ACHN (cell line): ENCODE data around the gene CALML5.

Experiments used
- DNase-seq: peaks from one replicate; pipeline ENCODE4 v3.0.0-alpha.2; 2015
- in situ Hi-C: cut with HindIII; loops from 2 replicates; pipeline ENCODE4 v1.10.0; 2017; ENCODE audit warnings: low sequenced_read_pairs, low pct_ligation_motif_present, low pct_unique_long_range_greater_than_20kb

The CALML5 gene

GRCh38 chr10:5499493-5500140 is at the start of gene CALML5:
CALML5 (minus strand) TSS chr10:5499570; CDS start chr10:5499438, 132 bp downstream.
- no peak for DNase-seq
- in situ Hi-C loops = no loop called here

- no peak for DNase-seq
- in situ Hi-C loops = no loop called here
These were observed 48.7 kb upstream of the CALML5 start for GRCh38 chr10:5547931-5548660.

- DNase-seq = peak; percentile 22
- in situ Hi-C loops = no loop called here
These were observed 48.2 kb upstream of the CALML5 start for GRCh38 chr10:5547681-5547930.

GRCh38 chr10:5546891-5547680 is 47.7 kb upstream of the CALML5 start:
- in situ Hi-C loops = no loop called here
- peak; percentile 44 for DNase-seq

- in situ Hi-C loops = no loop called here
- peak; percentile 54 for DNase-seq
These were observed 46.7 kb upstream of the CALML5 start for GRCh38 chr10:5545778-5546710.

GRCh38 chr10:5545426-5545777 is 46.0 kb upstream of the CALML5 start:
- no peak for DNase-seq
- in situ Hi-C loops = no loop called here

- DNase-seq = no peak
- in situ Hi-C loops = no loop called here
These were observed 45.6 kb upstream of the CALML5 start for GRCh38 chr10:5545011-5545410.

GRCh38 chr10:5544216-5544805 is 44.9 kb upstream of the CALML5 start:
- no peak for DNase-seq
- in situ Hi-C loops = no loop called here

- in situ Hi-C loops = no loop called here
These were observed 44.3 kb upstream of the CALML5 start for GRCh38 chr10:5543623-5544022.

GRCh38 chr10:5542100-5542499 is 42.7 kb upstream of the CALML5 start:
- in situ Hi-C loops = no loop called here
- DNase-seq = no peak

More at GRCh38 chr10:5543623-5544022, 44.3 kb upstream of the CALML5 start:
- DNase-seq = no peak

GRCh38 chr10:5540891-5541290 is 41.5 kb upstream of the CALML5 start:
- in situ Hi-C loops = no loop called here
- no peak for DNase-seq

- in situ Hi-C loops = no loop called here
These were observed 40.7 kb upstream of the CALML5 start for GRCh38 chr10:5540080-5540479.

GRCh38 chr10:5538892-5539651 is 39.7 kb upstream of the CALML5 start:
- in situ Hi-C loops = no loop called here
- DNase-seq = no peak

More at GRCh38 chr10:5540080-5540479, 40.7 kb upstream of the CALML5 start:
- no peak for DNase-seq

GRCh38 chr10:5538446-5538845 is 39.1 kb upstream of the CALML5 start:
- no peak for DNase-seq
- in situ Hi-C loops = no loop called here

- in situ Hi-C loops = no loop called here
- no peak for DNase-seq
These were observed 38.3 kb upstream of the CALML5 start for GRCh38 chr10:5537684-5538083.

- in situ Hi-C loops = no loop called here
- DNase-seq = no peak
These were observed 37.2 kb upstream of the CALML5 start for GRCh38 chr10:5536486-5537081.
